Skin epidermis (tissue), 12 donors: ENCODE data around the gene KRT31.
"Not testable (repeated sequence)": the region's sequence is repeated elsewhere in the genome, so short reads cannot be mapped to it uniquely, and the experiment has no call there.

Source experiments
- H3K27ac ChIP-seq, 21 experiments: fragments of 200-600 bp; sonication (generic) in 11 of 21; one replicate each; pipeline ENCODE4 v1.5.0; 2020; ENCODE audit warnings: mild to moderate bottlenecking in 3 of 21, inconsistent platforms in 2 of 21, moderate library complexity in 2 of 21
- H3K4me3 ChIP-seq, 7 experiments: fragments of 200-600 bp; sonication (generic) in 2 of 7; one replicate each; pipeline ENCODE4 v1.5.0; 2020; ENCODE audit warnings: inconsistent platforms in 2 of 7, mild to moderate bottlenecking in 2 of 7, moderate library complexity in 1 of 7

The KRT31 gene

GRCh38 chr17:41393826-41394225 is 3.6 kb downstream of the KRT31 start:
- H3K27ac ChIP-seq, result peak overlapping the region in 9 of 21 experiments; percentile 8 to 81 (median 52)
- no peak overlapping the region for H3K4me3 ChIP-seq

- Histone ChIP-seq H3K4me3 (no peak overlapping the region), H3K27ac (peak overlapping the region in 5 of 21 experiments; percentile 35 to 81 (median 56))
Observed at GRCh38 chr17:41393294-41393693, 4.1 kb downstream of the KRT31 start.

- Histone ChIP-seq H3K27ac (no peak overlapping the region), H3K4me3 (no peak overlapping the region)
Observed at GRCh38 chr17:41392278-41392677, 5.1 kb downstream of the KRT31 start.

- no peak overlapping the region for H3K27ac ChIP-seq
Observed at GRCh38 chr17:41391535-41391934, 5.9 kb downstream of the KRT31 start.

GRCh38 chr17:41390411-41390938 is 6.9 kb downstream of the KRT31 start:
- Histone ChIP-seq H3K4me3 (no peak overlapping the region), H3K27ac (no peak overlapping the region)

More at GRCh38 chr17:41391535-41391934, 5.9 kb downstream of the KRT31 start:
- H3K4me3 ChIP-seq, result no peak overlapping the region

- H3K27ac ChIP-seq, result no peak overlapping the region
Observed at GRCh38 chr17:41387670-41388069, 9.7 kb downstream of the KRT31 start.

GRCh38 chr17:41386227-41386626 is 11.2 kb downstream of the KRT31 start:
- Histone ChIP-seq H3K4me3 (no peak overlapping the region), H3K27ac (no peak overlapping the region)

More at GRCh38 chr17:41387670-41388069, 9.7 kb downstream of the KRT31 start:
- no peak overlapping the region for H3K4me3 ChIP-seq

GRCh38 chr17:41383690-41384089 is 13.7 kb downstream of the KRT31 start:
- no peak overlapping the region for H3K27ac ChIP-seq
- no peak overlapping the region for H3K4me3 ChIP-seq

GRCh38 chr17:41382394-41382793 is 15.0 kb downstream of the KRT31 start:
- peak overlapping the region in 2 of 21 experiments; percentile 14 to 42 for H3K27ac ChIP-seq
- no peak overlapping the region for H3K4me3 ChIP-seq

- H3K27ac ChIP-seq, result peak within 1 kb of the TSS in 2 of 21 experiments; percentile 14 to 42
- not testable (repeated sequence) for H3K4me3 ChIP-seq
Observed at GRCh38 chr17:41381943-41382342, 15.5 kb downstream of the KRT31 start, which contains the start of gene KRT34. KRT34 (minus strand) TSS chr17:41382306; CDS start chr17:41382246, 60 bp downstream.

GRCh38 chr17:41380091-41380490 is 17.3 kb downstream of the KRT31 start:
- not testable (repeated sequence) for H3K27ac ChIP-seq, H3K4me3 ChIP-seq

GRCh38 chr17:41377546-41377945 is 19.9 kb downstream of the KRT31 start:
- Histone ChIP-seq H3K4me3 (no peak overlapping the region), H3K27ac (peak overlapping the region in 1 of 21 experiments; percentile 18)

GRCh38 chr17:41369713-41370112 is 27.7 kb downstream of the KRT31 start, which contains the start of gene KRT33B:
KRT33B (minus strand) TSS chr17:41369813; CDS start chr17:41369750, 63 bp downstream.
- no peak within 1 kb of the TSS for H3K27ac ChIP-seq
- no peak within 1 kb of the TSS for H3K4me3 ChIP-seq

- H3K27ac ChIP-seq, result no peak overlapping the region
- H3K4me3 ChIP-seq, result no peak overlapping the region
Observed at GRCh38 chr17:41369023-41369422, 28.4 kb downstream of the KRT31 start.

GRCh38 chr17:41367426-41368075 is 29.9 kb downstream of the KRT31 start:
- H3K4me3 ChIP-seq, result no peak overlapping the region
- H3K27ac ChIP-seq, result no peak overlapping the region

- Histone ChIP-seq H3K27ac (no peak overlapping the region), H3K4me3 (no peak overlapping the region)
Observed at GRCh38 chr17:41366070-41366469, 31.3 kb downstream of the KRT31 start.

- Histone ChIP-seq H3K4me3 (no peak overlapping the region), H3K27ac (no peak overlapping the region)
Observed at GRCh38 chr17:41363881-41364280, 33.5 kb downstream of the KRT31 start.

GRCh38 chr17:41360296-41360995 is 37.0 kb downstream of the KRT31 start:
- H3K27ac ChIP-seq, result no peak overlapping the region

GRCh38 chr17:41354536-41354935 is 42.9 kb downstream of the KRT31 start:
- Histone ChIP-seq H3K4me3 (no peak overlapping the region), H3K27ac (no peak overlapping the region)

More at GRCh38 chr17:41360296-41360995, 37.0 kb downstream of the KRT31 start:
- H3K4me3 ChIP-seq, result no peak overlapping the region

GRCh38 chr17:41352597-41353366 is 44.6 kb downstream of the KRT31 start:
- H3K4me3 ChIP-seq, result no peak overlapping the region
- no peak overlapping the region for H3K27ac ChIP-seq
